ENCODE measurements around the gene FBXW9. TPM values are rescaled to one million over a fixed set of nuclear protein-coding genes. Genes with fewer than 3 reads are reported as not detected.

FBXW9 gene
- total and polyA plus RNA-seq, 2 of the 13 experiments (the other 11 are each of a cell fraction or from before 2014, with no cell fraction given): 5.7 to 6.1 TPM

DNA sequence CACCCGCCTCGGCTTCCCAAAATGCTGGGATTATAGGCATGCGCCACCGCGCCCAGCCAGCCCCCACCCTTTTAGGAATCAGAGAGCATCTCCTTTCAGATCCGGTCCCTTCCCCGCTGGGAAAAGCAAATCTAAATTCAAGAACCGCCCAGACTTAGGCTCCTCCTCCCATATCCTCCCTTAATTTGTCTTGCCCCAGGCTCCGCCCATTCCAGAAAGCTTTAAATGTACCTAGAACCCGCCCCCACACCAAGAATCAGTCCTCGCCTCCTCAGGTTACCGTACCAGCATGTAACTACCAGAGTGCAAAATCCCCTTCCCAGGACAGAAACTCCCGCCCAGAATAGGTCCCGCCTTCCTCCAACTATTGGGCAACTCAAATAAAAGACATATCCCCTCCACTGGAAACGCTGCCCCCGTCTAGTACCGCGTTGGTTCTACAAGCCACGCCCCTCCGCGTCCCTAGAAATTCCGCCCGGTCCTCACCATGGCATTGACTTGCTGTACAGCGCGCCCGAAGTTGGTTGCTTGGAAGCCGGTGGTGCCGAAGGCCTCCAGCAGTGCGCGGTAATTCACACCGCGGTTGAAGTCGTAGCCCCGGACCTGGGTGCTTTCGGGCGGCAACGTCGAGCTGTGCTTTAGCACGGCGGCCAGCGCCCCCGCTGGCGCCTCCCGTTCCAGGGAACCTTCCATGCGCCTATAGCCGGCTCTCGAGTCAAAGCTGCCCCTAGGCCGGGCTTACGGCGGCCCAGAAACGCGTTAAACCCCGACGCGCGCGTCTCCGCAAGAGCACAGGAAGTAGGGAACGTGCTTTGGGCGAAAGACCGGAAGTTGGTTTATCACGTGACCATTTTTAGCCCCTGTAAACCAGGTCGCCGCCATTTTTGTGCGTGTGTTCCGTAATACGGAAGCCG, 15.1 kb downstream of the FBXW9 start, which contains the start of gene DHPS (continued):
- TF ChIP-seq ZNF777 (CRISPR knock-in tag; IDR thresholded peaks at IDR 0.05): peak; percentile 55; the same call in 1 of the 2 replicates
- TF ChIP-seq, protein P1, sequence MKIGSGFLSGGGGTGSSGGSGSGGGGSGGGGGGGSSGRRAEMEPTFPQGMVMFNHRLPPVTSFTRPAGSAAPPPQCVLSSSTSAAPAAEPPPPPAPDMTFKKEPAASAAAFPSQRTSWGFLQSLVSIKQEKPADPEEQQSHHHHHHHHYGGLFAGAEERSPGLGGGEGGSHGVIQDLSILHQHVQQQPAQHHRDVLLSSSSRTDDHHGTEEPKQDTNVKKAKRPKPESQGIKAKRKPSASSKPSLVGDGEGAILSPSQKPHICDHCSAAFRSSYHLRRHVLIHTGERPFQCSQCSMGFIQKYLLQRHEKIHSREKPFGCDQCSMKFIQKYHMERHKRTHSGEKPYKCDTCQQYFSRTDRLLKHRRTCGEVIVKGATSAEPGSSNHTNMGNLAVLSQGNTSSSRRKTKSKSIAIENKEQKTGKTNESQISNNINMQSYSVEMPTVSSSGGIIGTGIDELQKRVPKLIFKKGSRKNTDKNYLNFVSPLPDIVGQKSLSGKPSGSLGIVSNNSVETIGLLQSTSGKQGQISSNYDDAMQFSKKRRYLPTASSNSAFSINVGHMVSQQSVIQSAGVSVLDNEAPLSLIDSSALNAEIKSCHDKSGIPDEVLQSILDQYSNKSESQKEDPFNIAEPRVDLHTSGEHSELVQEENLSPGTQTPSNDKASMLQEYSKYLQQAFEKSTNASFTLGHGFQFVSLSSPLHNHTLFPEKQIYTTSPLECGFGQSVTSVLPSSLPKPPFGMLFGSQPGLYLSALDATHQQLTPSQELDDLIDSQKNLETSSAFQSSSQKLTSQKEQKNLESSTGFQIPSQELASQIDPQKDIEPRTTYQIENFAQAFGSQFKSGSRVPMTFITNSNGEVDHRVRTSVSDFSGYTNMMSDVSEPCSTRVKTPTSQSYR (CRISPR knock-in tag; IDR thresholded peaks at IDR 0.05; ENCODE audit: borderline replicate concordance): peak; percentile 26; the same call in 1 of the 2 replicates
- TF ChIP-seq, protein P2, sequence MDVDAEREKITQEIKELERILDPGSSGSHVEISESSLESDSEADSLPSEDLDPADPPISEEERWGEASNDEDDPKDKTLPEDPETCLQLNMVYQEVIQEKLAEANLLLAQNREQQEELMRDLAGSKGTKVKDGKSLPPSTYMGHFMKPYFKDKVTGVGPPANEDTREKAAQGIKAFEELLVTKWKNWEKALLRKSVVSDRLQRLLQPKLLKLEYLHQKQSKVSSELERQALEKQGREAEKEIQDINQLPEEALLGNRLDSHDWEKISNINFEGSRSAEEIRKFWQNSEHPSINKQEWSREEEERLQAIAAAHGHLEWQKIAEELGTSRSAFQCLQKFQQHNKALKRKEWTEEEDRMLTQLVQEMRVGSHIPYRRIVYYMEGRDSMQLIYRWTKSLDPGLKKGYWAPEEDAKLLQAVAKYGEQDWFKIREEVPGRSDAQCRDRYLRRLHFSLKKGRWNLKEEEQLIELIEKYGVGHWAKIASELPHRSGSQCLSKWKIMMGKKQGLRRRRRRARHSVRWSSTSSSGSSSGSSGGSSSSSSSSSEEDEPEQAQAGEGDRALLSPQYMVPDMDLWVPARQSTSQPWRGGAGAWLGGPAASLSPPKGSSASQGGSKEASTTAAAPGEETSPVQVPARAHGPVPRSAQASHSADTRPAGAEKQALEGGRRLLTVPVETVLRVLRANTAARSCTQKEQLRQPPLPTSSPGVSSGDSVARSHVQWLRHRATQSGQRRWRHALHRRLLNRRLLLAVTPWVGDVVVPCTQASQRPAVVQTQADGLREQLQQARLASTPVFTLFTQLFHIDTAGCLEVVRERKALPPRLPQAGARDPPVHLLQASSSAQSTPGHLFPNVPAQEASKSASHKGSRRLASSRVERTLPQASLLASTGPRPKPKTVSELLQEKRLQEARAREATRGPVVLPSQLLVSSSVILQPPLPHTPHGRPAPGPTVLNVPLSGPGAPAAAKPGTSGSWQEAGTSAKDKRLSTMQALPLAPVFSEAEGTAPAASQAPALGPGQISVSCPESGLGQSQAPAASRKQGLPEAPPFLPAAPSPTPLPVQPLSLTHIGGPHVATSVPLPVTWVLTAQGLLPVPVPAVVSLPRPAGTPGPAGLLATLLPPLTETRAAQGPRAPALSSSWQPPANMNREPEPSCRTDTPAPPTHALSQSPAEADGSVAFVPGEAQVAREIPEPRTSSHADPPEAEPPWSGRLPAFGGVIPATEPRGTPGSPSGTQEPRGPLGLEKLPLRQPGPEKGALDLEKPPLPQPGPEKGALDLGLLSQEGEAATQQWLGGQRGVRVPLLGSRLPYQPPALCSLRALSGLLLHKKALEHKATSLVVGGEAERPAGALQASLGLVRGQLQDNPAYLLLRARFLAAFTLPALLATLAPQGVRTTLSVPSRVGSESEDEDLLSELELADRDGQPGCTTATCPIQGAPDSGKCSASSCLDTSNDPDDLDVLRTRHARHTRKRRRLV (CRISPR knock-in tag; IDR thresholded peaks at IDR 0.05): peak; percentile 71; the same call in 1 of the 2 replicates
- peak; percentile 85 for TF ChIP-seq BHLHE40 (IDR thresholded peaks at IDR 0.05; ENCODE audit: low read length)
- TF ChIP-seq ZNF564 (CRISPR knock-in tag; IDR thresholded peaks at IDR 0.05): 0 out of 2 replicates have a peak, but pooled peaks have one; percentile 66
- TF ChIP-seq, protein P3, sequence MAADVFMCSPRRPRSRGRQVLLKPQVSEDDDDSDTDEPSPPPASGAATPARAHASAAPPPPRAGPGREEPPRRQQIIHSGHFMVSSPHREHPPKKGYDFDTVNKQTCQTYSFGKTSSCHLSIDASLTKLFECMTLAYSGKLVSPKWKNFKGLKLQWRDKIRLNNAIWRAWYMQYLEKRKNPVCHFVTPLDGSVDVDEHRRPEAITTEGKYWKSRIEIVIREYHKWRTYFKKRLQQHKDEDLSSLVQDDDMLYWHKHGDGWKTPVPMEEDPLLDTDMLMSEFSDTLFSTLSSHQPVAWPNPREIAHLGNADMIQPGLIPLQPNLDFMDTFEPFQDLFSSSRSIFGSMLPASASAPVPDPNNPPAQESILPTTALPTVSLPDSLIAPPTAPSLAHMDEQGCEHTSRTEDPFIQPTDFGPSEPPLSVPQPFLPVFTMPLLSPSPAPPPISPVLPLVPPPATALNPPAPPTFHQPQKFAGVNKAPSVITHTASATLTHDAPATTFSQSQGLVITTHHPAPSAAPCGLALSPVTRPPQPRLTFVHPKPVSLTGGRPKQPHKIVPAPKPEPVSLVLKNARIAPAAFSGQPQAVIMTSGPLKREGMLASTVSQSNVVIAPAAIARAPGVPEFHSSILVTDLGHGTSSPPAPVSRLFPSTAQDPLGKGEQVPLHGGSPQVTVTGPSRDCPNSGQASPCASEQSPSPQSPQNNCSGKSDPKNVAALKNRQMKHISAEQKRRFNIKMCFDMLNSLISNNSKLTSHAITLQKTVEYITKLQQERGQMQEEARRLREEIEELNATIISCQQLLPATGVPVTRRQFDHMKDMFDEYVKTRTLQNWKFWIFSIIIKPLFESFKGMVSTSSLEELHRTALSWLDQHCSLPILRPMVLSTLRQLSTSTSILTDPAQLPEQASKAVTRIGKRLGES (CRISPR knock-in tag; IDR thresholded peaks at IDR 0.05; ENCODE audit: borderline replicate concordance): no peak
- TF ChIP-seq, protein P4, sequence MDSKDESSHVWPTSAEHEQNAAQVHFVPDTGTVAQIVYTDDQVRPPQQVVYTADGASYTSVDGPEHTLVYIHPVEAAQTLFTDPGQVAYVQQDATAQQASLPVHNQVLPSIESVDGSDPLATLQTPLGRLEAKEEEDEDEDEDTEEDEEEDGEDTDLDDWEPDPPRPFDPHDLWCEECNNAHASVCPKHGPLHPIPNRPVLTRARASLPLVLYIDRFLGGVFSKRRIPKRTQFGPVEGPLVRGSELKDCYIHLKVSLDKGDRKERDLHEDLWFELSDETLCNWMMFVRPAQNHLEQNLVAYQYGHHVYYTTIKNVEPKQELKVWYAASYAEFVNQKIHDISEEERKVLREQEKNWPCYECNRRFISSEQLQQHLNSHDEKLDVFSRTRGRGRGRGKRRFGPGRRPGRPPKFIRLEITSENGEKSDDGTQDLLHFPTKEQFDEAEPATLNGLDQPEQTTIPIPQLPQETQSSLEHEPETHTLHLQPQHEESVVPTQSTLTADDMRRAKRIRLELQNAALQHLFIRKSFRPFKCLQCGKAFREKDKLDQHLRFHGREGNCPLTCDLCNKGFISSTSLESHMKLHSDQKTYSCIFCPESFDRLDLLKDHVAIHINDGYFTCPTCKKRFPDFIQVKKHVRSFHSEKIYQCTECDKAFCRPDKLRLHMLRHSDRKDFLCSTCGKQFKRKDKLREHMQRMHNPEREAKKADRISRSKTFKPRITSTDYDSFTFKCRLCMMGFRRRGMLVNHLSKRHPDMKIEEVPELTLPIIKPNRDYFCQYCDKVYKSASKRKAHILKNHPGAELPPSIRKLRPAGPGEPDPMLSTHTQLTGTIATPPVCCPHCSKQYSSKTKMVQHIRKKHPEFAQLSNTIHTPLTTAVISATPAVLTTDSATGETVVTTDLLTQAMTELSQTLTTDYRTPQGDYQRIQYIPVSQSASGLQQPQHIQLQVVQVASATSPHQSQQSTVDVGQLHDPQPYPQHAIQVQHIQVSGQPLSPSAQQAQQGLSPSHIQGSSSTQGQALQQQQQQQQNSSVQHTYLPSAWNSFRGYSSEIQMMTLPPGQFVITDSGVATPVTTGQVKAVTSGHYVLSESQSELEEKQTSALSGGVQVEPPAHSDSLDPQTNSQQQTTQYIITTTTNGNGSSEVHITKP (CRISPR knock-in tag; IDR thresholded peaks at IDR 0.05; ENCODE audit: low read depth): peak; percentile 41; the same call in 1 of the 2 replicates
- no peak for TF ChIP-seq FOXA1 (IDR thresholded peaks at IDR 0.05)
- no peak for TF ChIP-seq FOXA1 (CRISPR knock-in tag; IDR thresholded peaks at IDR 0.05)
- 0 out of 2 replicates have a peak, but pooled peaks have one; percentile 49 for TF ChIP-seq CHCHD3 (CRISPR knock-in tag; IDR thresholded peaks at IDR 0.05)
- TF ChIP-seq SAP130 (CRISPR knock-in tag; IDR thresholded peaks at IDR 0.05; ENCODE audit: low read depth): peak; percentile 80
- 0 out of 4 replicates have a peak, but pooled peaks of 1 of the 2 experiments have one; percentile 11 for TF ChIP-seq KLF16 (CRISPR knock-in tag; IDR thresholded peaks at IDR 0.05)
- TF ChIP-seq FOXJ3 (CRISPR knock-in tag; IDR thresholded peaks at IDR 0.05; ENCODE audit: borderline replicate concordance): no peak
